Frontal cortex (tissue), 4 donors: ENCODE data around the gene RNF157. TPM values are rescaled to one million over a fixed set of nuclear protein-coding genes. Genes with fewer than 3 reads are reported as not detected.

Experiments used
- DNase-seq, 2 donors: peaks; one replicate each; pipeline ENCODE4 v3.0.0; 2012; ENCODE audit warnings: low spot score in 2 of 2
- FAIRE-seq: peaks from 2 replicates; lab custom pipeline; 2012; peaks lifted over from hg19 to GRCh38; lab: Jason Lieb, UNC
- total RNA-seq: library from RNA; depleted of rRNA; stranded (reverse); fragments of >200 nt; gene quantifications from one replicate; pipeline ENCODE4 v1.2.3, GENCODE V29; 2014
- donor health status: control.
- donor health status: control.
- donor health status: control.

Gene RNF157
- total RNA-seq, 1 donor from 2014 or later = 18.3 TPM

DNA sequence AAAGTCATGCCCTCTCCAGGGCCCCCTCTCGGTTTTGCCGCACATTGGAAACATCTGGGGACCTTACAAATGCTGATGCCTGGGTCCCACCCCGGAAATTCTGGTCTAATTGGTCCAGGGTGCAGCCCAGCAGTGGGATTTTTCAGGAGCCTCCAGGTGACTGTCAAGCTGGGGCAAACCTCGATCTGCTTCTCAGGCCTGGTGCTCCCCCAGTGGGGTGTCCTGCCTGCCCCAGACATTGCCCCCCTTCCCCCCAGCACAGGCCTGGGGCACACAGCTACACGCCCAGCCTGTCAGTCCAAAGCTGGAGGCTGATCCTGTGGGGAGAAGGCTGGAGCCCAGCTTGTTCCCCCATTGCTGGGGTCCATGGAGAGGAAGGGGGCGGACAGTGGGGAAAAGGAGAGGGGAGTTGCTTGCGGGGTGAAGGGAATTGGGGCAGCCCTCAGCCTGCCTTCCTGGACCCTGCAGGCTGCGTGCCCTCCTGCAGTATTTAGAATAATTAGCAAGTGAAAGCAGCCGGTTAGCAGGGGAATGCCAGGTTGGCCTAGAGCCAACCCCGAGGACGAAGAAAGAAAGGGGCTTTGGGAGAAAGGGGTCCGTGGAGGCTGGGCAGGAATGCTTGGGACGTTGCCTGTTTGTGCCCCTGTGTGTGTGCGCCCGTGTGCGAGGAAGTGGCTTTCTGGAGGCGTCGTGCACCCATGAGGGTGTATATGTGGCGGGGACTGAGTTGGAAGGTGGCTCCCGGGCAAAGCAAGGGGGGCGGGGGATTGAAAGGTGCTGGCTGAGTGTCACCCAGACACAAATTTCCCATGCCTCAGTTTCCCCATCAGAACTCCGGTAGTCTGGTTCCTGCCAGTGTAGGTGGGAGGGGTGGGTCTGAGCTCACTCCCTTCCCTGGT, 105.1 kb downstream of the RNF157 start:
- FAIRE-seq = no peak
- no peak for DNase-seq

DNA sequence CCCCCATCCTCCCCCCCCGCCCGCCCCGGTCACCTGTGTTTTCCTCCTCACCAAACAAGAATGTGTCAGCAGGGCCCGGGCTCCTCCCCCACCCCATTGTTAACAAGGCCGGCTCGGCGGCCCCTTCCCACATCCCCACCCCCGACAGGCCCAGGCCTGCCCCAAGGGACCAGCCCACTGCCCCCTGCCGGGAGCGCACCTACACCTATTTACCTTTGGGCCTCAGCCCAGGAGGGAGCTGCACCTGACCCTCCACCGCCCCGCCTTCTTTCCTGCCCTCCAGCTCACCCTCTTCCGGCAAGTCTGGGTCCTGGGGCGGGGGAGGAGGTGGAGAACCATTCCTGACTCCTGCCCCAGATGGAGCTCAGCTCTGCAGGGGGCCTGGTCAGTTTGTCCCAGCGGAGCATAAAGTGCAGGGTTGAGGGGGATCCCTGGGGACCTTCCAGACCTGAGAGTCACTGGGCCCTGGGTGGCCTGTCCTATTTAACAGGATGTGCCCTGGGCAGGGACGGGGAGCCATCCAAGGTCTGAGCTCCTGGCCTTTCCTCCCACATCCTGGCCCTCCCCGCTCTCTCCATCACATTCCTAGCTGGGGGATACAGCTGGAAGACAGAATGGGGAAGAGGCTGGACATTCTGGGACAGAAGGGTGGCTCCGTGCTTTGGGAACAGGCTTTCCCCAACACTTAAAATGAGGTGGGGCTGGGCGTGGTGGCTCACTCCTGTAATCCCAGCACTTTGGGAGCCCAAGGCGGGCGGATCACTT, 107.5 kb downstream of the RNF157 start:
- DNase-seq = no peak
- no peak for FAIRE-seq

DNA sequence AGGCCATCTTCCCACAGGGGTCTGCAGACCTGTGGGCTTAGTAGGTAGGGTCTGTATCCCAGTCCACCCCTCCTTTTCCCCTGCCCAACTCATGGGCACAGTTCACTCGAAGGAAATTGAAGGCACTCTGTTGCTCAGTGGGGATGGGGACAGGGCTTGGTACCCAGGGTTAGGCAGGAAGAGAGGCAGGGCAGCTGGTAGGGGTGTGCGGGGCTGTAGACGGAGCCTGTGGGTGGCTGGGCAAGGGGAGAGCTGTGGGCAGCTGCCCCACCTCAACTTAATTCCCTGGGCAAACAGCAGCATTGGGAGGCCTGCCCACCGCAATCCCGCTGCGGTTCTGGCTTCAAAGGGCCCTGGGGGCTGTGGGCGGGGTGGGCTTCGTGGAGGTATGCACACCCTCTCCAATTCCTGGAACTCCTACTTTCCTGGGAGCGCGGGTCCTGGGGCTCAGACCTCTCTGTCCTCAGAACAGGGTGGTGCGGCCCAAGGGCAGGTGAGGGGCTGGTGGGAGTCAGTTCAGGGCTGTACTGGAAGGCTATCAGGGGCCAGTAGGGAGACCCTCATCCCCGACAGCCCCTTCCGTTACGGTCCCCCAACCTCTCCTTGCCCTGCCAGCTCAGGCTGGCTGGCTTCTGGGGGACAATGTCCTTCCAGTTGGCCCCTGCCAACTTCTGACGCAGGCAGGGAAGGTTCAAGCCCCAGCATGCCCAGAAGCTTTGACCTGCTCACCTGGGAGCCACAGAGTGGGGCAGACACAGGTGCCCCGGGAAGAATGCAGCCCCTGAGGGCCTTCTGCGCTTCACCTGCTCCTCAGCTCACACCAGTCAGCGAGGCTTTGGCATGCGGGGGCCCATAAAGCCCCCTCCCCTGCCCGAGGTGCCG, 108.4 kb downstream of the RNF157 start:
- DNase-seq (no peak), FAIRE-seq (no peak)

DNA sequence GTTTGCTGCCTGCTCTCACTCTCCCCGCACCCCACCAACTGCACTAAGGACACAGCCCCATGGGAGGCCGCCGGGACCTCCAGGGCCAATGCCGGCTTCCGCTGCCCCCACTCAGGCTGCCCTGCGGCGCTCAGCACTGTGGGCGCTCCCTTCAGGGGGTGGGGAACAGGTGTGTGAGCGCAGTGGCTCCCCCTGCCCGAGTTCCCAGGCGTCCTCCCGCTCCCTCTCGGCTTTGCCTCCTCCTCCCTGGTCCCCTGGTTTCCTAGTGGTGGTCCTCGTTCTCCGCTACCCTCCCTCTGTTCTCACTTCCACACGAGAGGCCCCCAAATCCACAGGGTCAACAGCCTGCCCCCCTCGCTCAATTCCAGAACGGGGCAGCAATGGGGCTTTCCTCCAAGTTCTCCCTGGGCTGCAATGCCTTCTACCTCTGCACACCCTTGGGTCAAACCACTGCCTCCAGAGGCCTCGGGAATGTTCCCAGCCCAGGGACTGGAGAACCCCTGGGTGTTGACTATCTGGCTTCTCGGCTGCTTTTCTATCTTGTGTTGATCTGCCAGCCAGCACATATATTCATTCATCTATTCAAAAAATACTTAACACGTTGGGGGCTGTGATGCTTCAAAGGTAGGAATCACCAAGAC, 109.1 kb downstream of the RNF157 start:
- DNase-seq = no peak

DNA sequence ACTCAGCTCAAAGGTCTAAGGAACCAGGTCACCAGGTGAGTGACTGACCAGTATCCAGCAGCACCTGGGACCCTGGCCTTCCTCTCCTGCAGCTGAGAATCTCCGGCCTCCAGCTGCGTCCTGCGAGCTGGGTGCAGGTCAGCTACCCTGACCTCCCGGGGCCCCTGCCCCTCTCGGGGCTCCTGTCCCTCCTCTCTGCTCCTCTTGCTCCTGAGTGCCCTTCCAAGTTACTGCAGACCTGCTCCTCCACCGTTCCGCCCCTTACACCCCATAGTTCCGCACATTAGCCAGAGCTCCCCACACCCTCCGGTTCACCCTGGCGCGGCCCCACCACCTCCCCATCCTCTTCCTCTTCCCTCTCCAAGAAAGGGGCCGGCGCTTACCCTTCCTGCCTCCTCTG, 109.8 kb downstream of the RNF157 start:
- FAIRE-seq = no peak
- DNase-seq = no peak

More for the DNA sequence above, 109.1 kb downstream of the RNF157 start:
- FAIRE-seq = no peak

DNA sequence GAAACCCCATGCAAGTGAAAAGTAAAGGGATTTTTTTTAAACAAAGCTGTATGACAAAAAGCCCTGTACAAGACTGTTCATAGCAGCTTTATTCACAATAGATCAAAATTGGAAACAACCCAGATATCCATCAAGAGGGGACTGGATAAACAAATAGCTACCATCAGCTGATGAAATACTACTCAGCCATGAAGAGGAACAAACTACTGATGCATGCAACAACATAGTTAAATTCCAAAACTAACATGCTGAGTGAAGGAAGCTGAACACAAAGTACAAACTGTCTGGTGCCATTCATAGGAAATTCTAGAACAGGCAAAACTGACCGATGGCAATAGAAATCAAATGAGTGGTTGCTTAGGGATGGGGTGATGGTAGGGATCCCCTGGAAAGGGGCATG, 114.4 kb downstream of the RNF157 start:
- DNase-seq (no peak), FAIRE-seq (no peak)

DNA sequence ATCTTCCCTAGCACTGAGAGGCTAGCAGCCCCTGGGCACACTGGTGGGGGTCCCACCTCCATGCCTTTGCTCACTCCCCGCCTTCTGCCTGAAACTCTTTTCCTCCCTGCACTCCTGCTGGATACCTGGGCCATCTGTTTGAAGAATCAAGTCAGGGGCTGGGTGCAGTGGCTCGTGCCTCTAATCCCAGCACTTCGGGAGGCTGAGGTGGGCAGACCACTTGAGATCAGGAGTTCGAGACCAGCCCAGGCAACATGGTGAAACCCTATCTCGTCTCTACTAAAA, 115.0 kb downstream of the RNF157 start:
- FAIRE-seq = no peak
- no peak for DNase-seq

DNA sequence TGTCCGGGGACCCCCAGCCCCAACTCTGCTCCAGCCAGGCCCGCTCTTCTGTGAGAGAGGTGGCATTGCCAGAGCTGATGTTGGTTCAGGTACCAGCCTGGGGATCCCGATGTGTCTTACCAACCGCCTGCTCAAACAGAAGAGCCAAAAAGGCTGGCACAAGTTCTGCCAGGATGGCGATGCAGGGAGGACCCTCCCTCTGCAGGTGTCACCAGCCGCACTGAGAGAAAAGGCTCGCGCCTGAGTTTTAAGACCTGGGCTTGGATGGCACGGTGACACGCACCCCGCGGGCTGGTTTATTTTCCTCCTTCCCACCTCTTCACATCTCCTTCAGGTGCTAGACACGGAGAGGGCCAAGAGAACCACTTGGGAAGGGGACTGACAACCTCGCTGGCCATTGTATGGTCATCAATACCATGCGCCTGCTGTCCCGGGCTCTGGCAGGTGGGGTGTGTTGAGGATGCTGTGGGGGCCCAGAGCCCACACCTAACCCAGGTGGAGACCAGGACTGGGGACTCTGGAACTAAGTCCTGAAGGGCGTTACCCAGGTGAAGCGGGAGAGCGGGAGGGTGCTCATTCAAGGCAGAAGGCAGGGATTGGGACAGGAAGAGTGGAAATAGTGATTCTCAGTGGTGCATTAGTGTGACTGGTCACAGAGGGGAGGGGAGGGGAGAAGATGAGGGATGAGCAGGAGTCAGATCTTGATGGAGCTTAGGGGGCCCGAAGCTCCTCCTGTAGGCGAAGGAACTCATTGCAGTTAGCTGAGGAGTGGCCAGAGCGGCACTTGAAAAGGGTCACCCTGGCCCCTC, 115.5 kb downstream of the RNF157 start:
- FAIRE-seq = no peak
- no peak for DNase-seq

DNA sequence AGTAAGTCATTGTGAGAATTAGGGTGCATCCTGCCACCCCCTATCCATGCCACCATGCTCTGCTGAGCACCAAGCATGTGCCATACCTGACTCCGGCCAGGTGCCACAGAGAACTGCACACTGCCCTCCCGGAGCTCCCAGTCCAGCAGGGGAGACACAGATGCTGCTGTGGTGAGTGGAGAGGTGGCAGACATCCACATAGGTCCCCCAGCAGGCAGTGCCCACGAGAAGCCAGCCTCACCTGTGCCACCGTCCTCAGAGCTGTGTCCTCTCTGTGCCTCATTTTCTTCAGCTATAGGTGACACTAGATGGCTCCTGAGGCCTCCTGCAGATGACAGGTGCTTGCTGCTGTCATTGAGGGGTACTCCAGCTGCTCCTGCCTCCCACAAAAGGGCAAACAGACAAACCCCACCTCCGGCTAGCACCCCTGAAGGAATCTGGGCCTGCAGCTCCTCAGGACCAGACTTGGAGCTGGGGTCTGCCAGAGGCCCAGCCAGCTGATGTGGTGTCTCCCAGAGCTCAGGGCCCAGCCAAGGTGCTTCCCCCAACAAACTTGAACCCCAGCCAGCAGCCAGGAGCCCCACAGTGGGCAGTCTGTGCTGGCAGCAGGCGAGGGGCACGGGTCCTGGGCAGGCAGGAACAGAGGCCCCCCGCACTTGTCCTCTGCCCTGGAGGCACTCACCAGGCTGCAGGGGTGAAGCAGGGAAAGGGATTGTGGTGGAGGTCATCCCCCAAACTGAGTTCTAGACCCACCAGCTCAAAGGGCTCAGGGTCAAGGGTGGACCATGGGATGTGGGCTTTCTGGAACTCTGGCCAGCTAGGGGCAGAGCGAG, 116.3 kb downstream of the RNF157 start:
- FAIRE-seq = no peak
- no peak for DNase-seq

DNA sequence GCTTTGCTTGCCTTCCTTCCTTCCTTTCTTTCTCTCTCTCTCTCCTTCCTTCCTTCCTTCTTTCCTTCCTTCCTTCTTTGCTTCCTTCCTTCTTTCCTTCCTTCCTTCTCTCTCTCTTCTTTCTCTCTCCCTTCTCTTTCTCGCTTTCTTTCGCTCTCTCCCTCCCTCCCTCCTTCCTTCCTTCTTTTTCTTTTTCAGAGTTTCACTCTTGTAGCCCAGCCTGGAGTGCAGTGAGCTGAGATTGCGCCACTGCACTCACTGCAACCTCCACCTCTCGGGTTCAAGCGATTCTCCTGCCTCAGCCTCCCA, 117.1 kb downstream of the RNF157 start:
- no peak for DNase-seq
- FAIRE-seq = no peak

DNA sequence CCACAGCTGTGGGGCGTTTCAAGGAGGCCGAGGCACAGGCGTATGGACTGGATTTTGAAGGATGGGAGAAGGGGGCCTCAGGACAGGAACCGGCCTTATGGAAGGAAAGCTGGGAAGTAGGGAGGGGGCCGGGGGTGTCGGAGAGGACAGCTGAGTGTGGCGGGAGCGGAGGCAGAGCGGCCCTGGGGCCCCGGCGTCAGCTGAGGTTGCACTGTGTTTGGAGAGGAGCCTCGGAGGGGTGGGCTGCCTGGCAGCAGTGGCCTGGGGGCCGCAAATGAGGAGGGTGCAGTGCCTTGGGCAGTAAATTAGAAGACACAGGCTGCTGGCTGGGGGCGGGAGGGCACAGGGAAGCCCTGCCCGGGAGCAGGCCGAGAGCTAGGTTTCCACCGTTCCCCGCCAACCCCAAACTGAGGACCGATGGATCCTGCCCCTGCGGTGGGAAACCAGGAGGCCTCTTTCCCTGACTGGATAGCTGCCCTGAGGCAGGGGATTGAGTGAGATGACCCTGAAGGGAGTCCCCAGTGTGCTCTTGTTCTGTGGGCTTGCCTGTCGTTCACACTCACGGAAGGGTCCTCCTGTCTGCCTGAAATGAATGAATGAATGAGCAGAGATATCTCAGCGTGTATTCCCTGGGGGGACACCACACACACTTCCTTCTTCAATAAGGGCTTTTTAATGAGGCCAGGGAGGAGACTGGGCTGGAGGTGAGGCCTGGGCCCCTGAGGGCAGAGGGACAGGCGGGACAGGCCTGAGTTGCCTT, 117.7 kb downstream of the RNF157 start:
- FAIRE-seq = no peak

DNA sequence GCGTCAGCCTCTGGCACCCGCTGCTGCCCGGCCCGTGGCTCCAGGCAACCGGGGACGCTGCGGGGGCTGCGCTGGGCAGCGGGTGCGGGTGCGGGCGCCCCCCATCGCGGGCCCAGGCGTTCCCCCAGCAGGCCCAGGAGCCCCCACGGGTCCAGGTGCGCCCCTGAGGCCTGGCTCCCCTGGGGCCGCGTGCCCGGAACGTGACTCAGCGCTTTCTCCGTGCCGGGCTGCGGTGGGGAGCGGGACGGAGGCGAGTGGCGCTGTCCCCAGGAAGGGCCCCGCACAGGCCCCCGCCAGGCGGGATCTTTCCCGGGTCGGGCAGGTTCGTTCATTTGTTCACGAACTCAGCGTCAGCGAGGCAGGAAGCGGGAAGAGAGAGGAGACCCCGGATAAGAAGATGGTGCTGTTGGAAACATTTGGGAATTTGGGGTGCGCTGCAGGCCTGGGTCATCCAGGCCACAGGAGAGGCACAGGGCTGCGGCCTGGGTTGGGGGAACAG, 118.3 kb downstream of the RNF157 start:
- DNase-seq = peak; percentile 66 to 74
- no peak for FAIRE-seq

More for the DNA sequence above, 117.7 kb downstream of the RNF157 start:
- DNase-seq = peak; percentile 11 to 33

DNA sequence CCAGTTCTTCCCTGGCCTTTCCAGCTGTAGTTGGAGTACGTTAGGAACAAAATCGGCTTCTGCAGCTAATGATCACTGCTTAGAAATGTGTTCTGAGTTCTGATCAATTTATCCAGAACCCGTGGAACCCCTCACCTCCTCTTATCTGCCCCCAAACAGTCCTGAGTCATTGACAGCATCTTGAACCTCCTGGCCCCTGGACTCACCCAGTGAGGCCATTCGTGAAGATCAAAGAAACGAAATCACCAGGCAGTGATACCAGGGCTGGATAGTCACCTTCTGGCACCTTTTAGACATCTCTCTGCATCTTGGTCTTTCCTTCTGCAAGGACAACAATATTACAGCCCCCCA, 119.7 kb downstream of the RNF157 start:
- FAIRE-seq (no peak), DNase-seq (no peak)

DNA sequence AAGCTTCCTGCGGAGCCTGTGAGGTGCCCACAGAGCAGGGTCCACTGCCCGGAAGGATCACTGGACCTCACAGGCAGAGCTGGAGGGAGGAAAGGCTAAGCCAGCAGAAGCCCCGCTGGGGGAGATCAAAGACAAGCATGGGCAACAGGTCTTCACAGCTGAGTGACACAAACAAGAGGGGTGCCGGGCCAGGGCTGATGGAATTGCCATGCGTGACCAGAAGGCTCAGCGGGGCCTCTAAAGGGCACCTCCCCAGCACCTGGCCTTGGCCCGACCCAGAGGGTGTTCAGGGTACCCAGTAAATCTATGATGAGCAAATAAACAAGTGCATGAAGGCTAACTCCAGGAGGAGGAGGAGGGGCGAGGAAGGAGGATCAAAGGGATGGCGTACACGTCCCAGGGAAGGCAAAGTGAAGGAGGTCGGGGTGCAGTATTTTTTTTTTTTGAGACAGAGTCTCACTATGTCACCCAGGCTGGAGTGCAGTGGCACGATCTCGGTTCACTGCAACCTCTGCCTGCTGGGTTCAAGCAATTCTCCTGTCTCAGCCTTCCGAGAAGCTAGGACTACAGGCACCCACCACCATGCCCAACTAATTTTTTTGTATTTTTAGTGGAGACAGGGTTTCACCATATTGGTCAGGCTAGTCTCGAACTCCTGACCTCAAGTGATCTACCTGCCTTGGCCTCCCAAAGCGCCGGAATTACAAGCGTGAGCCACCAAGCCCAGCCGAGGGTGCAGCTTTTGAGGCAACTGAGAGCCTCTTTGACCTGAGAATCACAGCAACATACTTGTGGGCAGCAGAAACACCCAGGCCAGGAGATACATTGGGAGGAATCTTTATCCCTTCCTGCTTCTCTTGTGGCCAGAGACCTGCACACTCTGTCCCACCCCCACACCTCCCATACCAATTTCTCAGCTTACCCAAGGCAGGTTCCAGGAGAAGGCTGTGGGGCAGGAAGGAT, 120.6 kb downstream of the RNF157 start:
- DNase-seq (no peak), FAIRE-seq (no peak)

DNA sequence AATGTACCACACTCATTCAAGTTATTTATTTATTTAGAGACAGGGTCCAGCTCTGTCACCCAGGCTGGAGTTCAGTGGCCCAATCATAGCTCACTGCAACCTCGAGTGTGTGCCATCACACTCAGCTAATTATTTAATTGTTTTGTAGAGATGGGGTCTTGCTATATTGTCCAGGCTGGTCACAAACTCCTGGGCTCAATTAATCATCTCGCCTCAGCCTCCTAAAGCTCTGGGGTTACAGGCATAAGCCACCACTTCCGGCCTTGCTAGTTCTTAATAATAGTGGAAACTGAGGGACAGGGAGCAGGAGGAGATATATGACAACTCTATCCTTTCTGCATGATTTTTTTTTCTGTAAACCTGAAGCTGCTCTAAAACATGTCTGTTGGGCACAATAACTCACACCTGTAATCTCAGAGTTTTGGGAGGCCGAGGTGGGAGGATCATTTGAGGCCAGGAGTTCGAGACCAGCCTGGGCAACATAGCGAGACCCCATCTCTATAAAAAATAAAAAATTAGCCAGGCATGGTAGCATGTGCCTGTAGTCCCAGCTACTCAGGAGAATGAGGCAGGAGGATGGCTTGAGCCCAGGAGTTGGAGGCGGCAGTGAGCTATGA, 125.0 kb downstream of the RNF157 start:
- FAIRE-seq (no peak), DNase-seq (no peak)

DNA sequence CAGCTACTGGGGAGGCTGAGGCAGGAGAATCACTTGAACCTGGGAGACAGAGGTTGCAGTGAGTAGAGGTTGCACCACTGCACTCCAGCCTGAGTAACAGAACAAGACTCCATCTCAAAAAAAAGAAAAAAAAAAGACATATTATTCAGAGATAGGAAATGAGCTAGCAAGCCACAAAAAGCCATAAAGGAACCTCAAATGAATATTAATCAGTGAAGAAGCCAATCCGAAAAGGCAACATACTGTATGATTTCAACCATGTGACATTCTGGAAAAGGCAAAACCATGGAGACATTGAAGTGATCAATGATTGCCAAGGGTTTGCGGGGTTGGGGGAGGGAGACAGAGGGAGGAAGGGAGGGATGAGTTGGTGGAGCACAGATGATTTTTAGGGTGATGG, 128.3 kb downstream of the RNF157 start:
- no peak for FAIRE-seq
- DNase-seq = no peak
